GM19455 (cell line): Measurements from ENCODE around the gene HCN3.
"Not testable (repeated sequence)": the region's sequence is repeated elsewhere in the genome, so short reads cannot be mapped to it uniquely, and the experiment has no call there.

Experiments
- ATAC-seq: cut with Tn5 transposase; IDR thresholded peaks from one replicate; pipeline ENCODE4 v1.9.1; 2021; ENCODE audit not compliant: unreplicated experiment

The HCN3 gene

DNA sequence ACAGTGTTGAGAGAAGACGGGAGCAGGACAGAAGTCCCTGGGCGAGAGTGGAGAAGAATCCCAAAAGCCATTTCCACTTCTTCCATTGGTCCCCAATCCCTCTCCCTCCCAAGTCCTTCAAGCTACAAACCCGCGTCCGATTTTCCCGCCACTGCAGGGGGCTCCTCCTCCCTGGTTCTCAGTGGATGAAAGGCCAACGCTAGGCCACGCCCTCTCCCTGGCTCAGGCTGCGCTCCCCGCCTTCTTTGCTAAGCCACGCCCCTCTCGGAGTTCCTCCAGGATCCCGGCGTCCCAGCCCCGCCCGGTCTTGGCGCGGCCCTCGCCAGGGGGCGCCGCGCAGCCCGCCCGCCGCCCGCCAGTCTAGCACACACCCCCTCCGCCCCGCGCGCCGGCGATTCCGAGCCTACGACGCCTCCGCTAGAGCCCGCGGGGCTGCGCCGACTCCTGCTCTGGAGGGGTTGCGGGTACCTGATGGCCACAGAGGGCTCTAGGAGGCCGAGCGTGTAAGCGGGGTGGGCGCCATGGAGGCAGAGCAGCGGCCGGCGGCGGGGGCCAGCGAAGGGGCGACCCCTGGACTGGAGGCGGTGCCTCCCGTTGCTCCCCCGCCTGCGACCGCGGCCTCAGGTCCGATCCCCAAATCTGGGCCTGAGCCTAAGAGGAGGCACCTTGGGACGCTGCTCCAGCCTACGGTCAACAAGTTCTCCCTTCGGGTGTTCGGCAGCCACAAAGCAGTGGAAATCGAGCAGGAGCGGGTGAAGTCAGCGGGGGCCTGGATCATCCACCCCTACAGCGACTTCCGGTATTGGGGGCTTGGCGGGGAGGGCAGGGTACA lies at the start of gene HCN3:
TSS of gene HCN3 (plus strand) at position 394 of the 832 bp plus-strand sequence. CDS start at position 522, 128 bp downstream.
- ATAC-seq, result peak; percentile 60

DNA sequence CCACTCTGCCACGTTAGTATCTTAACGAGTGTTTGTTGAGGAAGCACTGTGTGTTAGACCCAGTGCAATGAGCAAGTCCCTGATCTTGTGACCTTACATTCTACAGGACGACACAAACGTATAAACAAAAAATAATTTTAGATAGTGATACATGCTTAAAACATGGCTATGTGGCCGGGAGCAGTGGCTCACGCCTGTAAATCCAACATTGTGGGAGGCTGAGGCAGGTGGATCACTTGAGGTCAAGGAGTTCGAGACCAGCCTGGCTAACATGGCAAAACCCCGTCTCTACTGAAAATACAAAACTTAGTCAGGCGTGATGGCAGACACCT lies 49.2 kb upstream of the HCN3 start:
- no peak for ATAC-seq

DNA sequence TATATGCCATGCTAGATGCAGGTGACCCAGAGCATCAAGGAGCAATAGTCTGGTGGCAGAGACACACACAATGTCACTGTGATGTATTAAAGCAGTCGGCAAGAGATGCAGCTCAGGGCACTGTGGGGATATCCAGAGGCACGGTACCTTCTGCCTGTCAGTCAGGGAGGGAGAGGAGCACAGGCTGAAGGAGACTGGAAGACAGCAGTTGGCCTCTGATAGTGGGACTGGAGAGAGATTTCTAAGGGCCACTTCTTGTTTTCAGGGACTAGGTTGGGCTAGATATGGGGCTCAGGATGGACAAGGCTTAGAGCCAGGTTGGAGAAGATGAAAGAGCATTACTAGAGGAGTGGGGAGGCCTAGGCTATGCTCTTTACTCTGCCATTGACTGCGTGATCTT lies 46.0 kb upstream of the HCN3 start:
- not testable (repeated sequence) for ATAC-seq

DNA sequence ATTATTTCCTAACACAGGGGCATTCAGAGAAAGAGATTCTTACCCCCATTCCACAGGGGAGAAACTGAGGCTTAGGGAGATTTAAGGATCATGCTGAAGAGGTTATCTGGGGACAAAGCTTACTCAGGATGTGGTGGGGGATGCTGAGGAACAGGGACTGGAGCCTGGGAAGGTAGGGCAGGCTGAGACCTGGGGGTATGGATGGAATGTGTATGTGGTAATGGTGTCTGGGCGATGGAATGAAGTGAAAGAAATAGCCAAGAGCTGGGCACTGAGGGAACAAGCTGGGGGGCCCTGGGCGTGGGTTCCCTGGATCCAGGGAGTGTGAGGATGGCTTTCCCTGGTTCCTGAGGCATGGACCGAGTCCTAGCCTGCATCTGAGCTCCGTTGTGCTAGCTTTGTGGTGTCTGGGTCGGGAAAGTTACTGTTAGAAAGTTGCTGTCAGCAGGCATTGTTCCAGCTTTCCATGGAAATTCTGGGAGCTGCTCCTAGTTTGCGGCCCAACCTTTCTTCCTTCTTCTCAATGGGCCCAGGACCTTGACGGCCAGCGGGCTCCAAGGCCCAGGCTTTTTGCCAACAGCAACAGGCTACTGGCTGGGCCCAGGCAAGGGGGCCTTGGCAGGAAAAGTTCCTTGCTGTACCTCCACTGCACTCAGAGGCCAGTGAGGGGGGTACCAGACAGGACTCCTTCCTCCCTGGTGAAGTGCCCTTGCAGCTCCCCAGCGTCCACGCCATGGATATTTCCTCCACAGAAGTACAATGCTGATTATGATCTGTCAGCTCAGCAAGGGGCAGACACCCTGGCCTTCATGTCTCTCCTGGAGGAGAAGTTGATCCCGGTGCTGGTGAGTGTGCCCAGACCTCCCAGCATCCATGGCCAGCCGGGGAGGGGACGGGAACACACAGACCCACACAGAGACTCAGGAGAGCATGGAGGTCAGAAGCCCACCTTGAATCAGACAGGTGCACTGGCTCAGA lies 45.0 kb upstream of the HCN3 start:
- not testable (repeated sequence) for ATAC-seq

DNA sequence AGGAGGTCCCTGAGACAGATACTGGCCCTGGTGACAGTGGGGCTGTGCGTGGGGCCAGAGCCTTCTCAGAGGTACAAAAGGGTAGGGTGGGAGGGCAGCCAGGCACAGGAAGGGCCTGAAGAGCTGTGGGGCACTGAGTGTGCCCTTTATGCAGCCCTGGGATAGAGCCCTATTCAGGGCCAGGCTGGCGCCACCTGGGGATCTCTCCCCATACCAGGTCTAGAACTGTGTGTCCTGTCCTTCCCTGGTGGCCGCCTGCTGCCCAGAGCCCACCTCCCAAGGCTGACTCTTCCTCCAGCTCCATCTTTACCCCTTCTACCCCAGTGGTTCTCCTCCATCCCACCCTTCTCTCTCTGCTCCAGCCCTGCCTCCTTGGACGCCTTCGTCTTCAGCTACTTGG lies 43.8 kb upstream of the HCN3 start:
- not testable (repeated sequence) for ATAC-seq

DNA sequence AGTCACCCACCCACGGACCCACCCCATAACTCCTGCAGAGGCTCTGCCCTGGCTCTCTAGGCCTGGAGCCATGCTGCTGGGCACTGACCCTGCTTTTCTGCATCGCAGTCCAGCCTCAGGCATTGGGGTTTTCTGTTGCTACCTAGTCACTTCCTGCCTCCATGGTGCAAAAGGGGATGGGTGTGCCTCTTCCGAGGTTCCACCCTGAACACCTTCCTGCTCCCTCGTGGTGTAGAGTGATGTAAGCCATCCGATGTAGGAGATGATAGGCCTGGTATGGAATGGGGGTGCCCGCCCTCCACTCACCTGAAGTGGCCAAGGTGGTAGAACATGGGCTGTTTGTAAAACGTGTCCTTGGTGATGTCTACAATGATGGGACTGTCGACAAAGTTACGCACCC lies 41.9 kb upstream of the HCN3 start:
- not testable (repeated sequence) for ATAC-seq

DNA sequence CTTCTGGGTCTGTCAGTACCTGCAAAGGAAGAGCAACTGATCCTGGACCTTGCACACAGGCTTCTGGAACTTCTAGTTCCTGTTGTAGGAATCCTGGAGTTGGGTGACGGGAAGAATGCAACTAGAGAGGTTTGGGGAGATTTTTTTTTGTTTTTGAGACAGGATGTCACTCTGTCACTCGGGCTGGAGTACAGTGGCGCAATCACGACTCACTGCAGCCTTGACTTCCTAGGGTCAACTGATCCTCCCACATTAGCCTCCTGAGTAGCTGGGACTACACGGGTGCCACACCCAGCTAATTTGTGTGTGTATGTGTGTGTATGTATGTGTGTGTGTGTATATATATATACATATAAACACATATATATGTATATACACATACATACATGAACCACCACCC lies 40.8 kb upstream of the HCN3 start:
- no peak for ATAC-seq

DNA sequence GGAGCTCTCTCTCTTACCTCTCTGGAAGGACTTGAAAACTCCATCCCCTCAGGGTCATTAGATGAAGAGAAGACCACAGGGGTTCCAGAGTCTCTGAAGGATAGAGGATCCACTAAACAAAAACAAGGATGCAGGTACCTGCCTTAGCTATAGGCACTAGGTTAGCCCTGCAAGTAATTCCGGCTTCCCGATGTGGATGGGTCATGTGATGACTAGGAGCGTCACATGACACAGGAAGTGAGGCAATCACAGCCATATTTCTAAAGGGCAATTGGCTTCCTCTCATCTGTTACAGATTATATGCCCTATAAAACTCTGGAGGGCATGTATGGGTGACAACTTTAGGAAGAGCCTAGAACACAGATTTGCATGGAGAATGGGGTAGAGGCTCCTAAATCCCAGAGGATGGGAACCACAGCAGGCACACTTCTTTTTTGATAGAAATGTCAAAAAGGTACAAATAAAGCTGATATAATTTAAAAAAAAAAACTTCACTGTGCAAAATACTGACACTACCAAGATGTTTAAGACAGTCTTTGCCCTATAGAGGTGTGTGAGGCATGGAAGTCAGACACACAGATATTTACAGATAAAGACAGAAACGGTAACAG lies 36.1 kb upstream of the HCN3 start:
- no peak for ATAC-seq

DNA sequence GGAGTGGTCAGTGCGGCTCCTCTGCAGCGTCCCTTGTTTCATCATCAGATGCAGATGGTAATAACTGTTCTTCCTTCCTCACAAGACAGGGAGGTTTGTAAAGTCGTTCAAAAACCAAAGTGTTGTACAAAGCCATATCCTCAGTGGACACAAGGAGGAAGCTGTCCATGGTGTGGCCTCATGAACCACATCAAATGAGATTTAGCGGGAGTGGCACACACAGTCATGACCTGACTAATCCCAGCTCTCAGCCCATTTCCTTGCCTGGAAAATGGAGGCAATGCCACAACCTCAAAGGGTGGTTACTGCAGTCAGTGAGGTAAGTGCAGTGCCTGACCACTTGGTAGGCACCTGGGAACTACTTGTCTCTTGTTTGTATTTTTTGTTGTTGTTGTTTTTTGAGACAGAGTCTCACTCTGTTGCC lies 35.4 kb upstream of the HCN3 start:
- no peak for ATAC-seq

DNA sequence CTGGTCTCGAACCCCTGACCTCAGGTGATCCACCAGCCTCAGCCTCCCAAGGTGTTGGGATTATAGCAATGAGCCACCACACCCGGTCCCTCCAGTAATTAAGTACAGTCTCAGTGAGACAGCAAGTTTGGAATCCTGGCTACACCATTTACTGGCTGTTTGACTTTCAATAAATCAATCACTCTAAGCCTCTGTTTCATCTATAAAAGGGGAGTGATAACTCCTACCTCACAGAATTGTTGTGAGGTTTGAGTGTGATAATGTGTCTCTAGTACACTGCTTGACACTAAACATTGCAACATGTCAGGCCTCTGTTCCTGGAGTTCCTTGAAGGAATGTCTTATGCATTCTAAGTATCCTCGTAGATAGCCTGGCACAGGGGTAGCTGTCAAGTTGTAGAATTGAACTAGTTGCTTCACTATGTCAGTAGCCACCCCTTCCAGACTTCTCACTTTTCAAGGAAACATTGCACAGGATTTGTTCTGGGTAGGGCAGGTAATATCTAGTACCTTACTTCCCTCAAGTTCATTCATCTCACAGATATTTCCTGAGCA lies 34.4 kb upstream of the HCN3 start:
- no peak for ATAC-seq

DNA sequence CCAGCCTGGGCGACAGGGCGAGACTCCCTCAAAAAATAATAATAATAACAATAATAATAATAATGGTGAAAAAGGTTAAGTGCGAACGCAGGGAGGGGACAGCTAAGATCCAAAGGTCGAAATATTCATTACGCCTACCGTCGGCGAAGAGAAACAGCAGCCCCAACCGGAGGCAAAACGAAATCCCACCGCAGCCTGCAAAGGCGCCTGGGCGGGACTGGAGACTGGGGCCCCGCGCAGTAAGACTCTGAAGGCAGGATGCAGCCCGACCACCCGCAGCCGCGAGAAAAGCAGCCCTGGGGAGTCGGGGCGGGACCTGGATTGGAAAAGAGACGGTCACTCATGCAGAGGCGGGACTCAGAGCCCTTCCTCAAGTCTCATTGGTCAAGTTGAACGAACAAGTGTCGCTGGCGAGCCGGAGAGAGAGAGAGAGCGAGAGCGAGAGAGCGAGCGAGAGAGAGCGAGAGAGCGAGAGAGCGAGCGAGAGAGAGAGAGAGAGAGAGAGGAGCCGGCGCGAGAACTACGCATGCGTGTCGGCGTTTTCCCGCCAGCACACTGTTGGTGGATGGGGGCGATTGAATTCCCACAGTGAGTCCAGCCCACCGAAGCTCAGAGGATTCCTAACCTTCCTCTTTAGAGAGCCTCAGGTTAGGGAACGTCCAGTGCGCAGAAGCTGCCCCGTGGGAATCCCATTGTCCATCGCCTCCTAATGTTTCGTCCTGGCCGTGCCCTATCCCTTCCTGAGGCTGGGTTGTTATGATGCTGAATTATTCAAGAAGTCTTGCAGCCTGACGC lies 32.7 kb upstream of the HCN3 start:
- peak; percentile 82 for ATAC-seq

DNA sequence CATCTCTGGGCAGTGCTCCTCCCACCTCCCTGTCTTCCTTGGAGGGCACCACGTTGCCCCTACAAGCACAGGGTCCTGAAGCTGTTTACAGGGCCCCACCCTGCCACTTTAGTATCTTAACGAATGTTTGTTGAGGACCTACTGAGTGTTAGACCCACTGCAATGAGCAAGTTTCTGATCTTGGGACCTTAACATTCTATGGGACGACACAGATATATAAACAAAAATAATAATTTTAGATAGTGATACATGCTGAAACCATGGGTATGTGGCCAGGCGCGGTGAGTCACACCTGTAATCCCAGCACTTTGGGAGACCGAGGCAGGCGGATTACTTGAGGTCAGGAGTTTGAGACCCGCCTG lies 32.1 kb upstream of the HCN3 start:
- no peak for ATAC-seq

DNA sequence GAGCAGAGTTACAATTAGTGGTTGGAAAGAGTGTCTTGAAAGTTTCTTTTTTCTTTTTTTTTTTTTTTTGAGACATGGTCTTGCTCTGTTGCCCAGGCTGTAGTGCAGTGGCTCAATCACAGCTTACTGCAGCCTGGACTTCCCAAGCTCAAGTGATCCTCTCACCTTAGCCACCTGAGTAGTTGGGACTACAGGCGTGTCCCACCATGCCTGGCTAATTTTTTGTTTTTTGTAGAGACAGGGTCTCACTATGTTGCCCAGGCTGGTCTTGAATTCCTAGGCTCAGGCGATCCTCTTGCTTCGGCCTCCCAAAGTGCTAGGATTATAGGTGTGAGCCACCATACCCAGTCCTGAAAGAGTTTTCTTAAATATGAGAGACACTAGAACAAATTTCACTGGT lies 30.5 kb upstream of the HCN3 start:
- ATAC-seq, result not testable (repeated sequence)

DNA sequence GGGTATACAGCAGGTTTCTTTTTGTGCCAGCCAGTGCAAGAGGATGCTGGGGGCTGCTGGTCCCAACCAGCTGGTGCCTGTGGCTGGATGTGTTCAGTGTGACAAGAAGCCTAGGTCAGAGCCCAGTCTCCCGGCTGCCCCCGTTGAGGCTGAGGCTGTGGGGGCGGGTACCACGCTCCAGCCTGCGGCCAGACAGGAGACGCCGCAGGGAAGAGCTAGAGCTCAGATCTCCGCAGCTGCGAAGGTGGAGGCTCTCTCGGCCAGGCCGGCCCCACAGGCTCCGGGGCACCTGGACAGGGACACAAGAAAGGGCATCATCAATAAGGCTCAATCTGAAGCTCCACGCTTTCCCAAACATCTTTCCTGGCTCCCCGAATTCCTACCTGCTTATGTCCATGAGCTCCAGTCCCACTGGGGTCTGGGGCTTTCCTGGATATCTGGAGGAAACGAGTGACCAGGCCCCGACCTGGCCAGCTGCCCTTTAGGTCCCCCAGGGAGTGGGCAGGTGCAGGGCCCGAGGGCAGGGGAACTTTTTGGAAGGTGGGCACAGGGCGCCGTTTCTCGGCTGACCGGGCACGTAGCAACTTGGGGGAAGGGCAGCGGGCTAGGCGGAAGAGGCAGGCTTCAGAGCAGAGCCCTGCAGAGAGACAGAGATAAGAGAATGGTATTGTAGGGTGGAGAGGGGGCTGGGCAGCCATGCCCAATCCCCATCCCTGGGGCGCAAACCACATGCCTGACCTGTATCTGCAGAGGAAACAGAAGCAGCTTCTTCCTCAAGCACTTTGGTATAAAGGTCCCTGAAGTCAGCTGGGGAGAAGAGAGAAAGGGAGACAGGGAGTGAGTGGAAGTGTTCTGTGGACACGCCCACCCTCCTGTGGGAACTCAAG lies 29.4 kb upstream of the HCN3 start:
- ATAC-seq, result no peak

DNA sequence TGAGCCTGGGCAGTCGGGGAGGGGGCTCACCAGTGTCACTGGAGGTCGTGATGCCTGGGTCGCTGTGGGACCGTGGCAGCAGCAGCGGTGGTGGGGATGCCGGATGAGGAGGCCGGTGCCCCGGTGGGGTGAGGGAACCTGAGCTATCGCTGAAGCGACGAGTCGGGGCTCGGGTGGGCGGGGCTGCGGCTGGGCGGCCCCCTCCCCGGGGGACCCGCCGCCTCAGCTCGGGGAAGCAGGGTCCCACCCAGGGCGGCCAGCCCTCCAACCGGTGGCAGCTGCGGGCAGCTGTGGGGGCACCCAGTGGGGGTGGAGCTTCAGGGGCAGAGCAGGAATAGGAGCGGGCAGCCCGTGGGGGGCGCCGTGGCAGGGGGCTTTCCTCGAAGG lies 27.0 kb upstream of the HCN3 start:
- no peak for ATAC-seq

DNA sequence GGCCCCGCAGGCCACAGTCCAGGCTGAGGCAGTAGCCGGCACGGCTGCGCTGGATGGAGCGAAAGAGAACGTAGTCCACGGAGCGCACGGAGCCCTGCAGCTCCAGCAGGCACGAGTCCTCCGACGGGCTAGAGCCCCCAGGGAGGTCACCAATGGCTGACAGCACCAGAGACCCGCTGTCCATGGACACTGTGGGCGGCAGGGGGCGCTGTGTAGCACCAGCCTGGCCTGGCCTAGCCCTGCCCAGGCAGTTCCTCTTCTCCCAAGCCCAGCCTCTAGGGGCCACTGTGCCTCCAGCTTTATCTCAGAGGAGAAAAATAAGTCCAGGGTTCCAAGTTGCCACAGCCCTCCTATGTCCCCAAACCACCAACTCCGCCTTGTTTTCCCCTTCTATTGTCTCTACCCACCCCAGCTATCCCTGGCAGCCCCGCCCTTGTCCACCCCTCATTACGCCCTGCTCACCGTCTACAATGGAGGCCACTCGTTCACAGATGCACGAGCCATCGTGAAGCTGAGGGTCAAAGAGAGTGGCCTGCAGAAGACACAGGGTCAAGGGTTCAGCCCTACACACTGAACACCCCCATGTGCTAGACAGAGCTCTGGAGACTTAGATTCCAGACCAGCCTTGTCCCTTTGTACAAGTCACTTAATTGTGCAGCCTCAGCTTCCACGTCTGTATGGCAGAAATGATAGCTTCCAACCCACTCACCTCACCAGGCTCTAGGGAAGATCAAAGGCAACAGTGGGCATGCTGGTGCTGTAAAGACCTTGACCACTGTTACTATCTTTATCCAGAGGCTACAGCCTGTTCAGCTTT lies 26.4 kb upstream of the HCN3 start:
- ATAC-seq, result peak; percentile 76

DNA sequence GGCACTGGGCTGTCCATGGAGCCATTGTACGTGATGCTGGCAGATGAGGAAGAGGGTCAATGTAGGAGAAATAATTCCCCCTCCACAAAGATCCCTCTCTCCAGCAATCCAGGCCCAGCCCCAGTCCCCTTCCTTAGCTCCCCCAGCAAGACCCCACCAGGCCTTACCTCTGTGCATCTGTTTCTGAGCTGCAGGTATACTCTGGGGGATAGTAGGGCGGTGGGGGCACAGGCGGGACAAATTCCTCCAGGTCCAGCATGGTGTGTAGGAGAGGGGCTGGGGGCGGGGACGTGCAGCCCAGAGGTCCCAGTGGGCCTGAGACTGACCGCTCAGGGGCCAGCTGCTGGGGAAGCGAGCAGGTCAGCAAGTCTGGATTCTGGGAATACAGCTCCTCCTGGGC lies 25.7 kb upstream of the HCN3 start:
- ATAC-seq, result no peak

DNA sequence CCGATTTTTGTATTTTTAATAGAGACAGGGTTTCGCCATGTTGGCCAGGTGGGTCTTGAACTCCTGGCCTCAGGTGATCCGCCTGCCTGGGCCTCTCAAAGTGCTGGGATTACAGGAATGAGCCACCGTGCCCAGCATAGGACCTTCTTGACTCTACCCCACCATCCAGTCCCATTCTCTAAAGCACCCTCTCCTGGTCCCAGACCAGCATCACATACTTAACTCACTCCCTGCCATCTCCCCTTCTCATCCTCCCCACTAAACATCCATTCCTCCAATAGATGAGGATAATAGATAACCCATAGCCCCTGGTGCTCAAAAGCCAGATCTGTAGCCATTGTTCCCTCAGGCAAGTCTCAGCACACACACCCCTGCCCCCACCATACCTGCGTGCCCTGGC lies 24.1 kb upstream of the HCN3 start:
- ATAC-seq, result no peak

DNA sequence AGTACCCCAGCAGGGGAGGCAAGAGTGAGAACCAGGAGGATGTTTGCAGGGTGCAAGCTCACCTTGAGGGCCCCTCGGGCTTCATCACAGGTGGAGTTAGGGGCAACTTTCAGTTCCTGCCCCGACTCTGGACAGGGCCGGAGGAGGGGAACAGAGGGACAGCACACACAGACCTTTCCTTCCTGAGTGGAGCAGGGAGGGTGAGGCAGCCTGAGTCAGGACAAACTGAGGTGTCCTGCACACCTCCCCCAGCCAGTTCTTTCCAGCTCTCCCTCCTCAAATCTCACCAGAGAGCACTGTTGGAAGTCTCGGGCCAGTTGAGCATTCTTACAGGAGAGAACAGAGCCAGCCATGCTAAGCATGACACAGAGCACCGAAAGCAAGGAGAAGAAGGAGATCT lies 23.5 kb upstream of the HCN3 start:
- no peak for ATAC-seq
